PC-3 (cell line): ENCODE results near the gene TAF1B. TPM values are rescaled to one million over a fixed set of nuclear protein-coding genes. Genes with fewer than 3 reads are reported as not detected.
A peak's percentile ranks its signal among the peaks of the same experiment; 100 is the strongest.

Experiments used
- ATAC-seq: fragments of 200-7000 bp; cut with Tn5 transposase; 2 replicates; pipeline ENCODE4 v1.9.1; 2020; ENCODE audit warnings: mild to moderate bottlenecking, moderate library complexity
- BruUV-seq: library from RNA; stranded (reverse); fragments of 400-500 nt; replicated peaks from 2 replicates; lab custom pipeline; 2021; lab: Mats Ljungman, UMichigan
- CTCF ChIA-PET: fragments of 300-600 bp; sonication (Branson Sonifier 250); formaldehyde crosslinking; loops from one replicate; lab custom pipeline; 2022; ENCODE audit warnings: antibody characterized with exemption; lab: Charles Lee
- POLR2A ChIA-PET: fragments of 300-600 bp; sonication (Branson Sonifier 250); formaldehyde crosslinking; loops from one replicate; lab custom pipeline; 2022; ENCODE audit warnings: antibody characterized with exemption; ENCODE audit not compliant: unreplicated experiment; lab: Charles Lee
- DNase-seq: peaks from one replicate; pipeline ENCODE4 v3.0.0-alpha.2; 2015
- H2AFZ ChIP-seq: fragments of 300-600 bp; sonication (generic); 2 replicates; pipeline ENCODE4 v1.6.0; 2016; ENCODE audit warnings: antibody characterized with exemption, low read length
- H3F3A ChIP-seq: fragments of 300-600 bp; sonication (generic); one replicate; pipeline ENCODE4 v1.6.0; 2017; ENCODE audit warnings: antibody characterized with exemption, low read length, control low read depth, mild to moderate bottlenecking; ENCODE audit not compliant: unreplicated experiment
- H3K27ac ChIP-seq: fragments of 300-600 bp; sonication (generic); 2 replicates; pipeline ENCODE4 v1.5.1; 2016; ENCODE audit warnings: mild to moderate bottlenecking, low read length
- H3K27me3 ChIP-seq: fragments of 300-600 bp; sonication (generic); 2 replicates; pipeline ENCODE4 v1.6.1; 2016; ENCODE audit warnings: low read length, mixed read lengths
- H3K36me3 ChIP-seq: fragments of 300-600 bp; sonication (generic); 2 replicates; pipeline ENCODE4 v1.6.1; 2016; ENCODE audit warnings: low read depth, mixed run types, low read length, mixed read lengths
- H3K4me1 ChIP-seq: fragments of 300-600 bp; sonication (generic); 2 replicates; pipeline ENCODE4 v1.5.1; 2016; ENCODE audit warnings: low read length; ENCODE audit not compliant: insufficient read depth
- H3K4me2 ChIP-seq: fragments of 300-600 bp; sonication (generic); 2 replicates; pipeline ENCODE4 v1.6.0; 2016; ENCODE audit warnings: low read length
- H3K4me3 ChIP-seq: fragments of 300-600 bp; sonication (generic); 2 replicates; pipeline ENCODE4 v1.5.1; 2016; ENCODE audit warnings: mild to moderate bottlenecking, low read length, mixed read lengths
- H3K79me2 ChIP-seq: fragments of 300-600 bp; sonication (generic); 2 replicates; pipeline ENCODE4 v1.6.1; 2017; ENCODE audit warnings: low read length, mixed read lengths
- H3K9ac ChIP-seq: fragments of 300-600 bp; sonication (generic); 2 replicates; pipeline ENCODE4 v1.6.0; 2016; ENCODE audit warnings: mild to moderate bottlenecking, low read length
- H3K9me2 ChIP-seq: fragments of 300-600 bp; sonication (generic); replicated peaks from 2 replicates; pipeline ENCODE4 v1.6.1; 2016; ENCODE audit warnings: mixed run types, low read length, mixed read lengths
- H3K9me3 ChIP-seq: fragments of 300-600 bp; sonication (generic); 2 replicates; pipeline ENCODE4 v1.6.1; 2016; ENCODE audit warnings: low read length, mixed read lengths
- H4K20me1 ChIP-seq: fragments of 300-600 bp; sonication (generic); 2 replicates; pipeline ENCODE4 v1.6.1; 2016; ENCODE audit warnings: low read length, mixed read lengths
- EZH2 ChIP-seq: fragments of 300-600 bp; sonication (generic); IDR thresholded peaks from one replicate; pipeline ENCODE4 v1.6.1; 2017; ENCODE audit warnings: antibody characterized with exemption, mild to moderate bottlenecking, low read length; ENCODE audit not compliant: unreplicated experiment
- EZH2phosphoT487 ChIP-seq: fragments of 300-600 bp; sonication (generic); IDR thresholded peaks from 2 replicates; pipeline ENCODE4 v1.6.1; 2018; ENCODE audit warnings: mild to moderate bottlenecking, antibody characterized with exemption, low read length, borderline replicate concordance
- intact Hi-C: fragments of 100-400 bp; cut with micrococcal nuclease; formaldehyde crosslinking; loops from 2 replicates; pipeline ENCODE4 v1.9.0; 2023
- total RNA-seq: library from RNA; depleted of rRNA; stranded (reverse); fragments of >200 nt; gene quantifications from 2 replicates; pipeline ENCODE4 v1.2.3, GENCODE V29; 2014
- TF ChIP-seq, protein P1 (sequence below): fragments of 300-600 bp; sonication (generic); conservative IDR thresholded peaks from 2 replicates; pipeline ENCODE4 v1.5.1; 2017; ENCODE audit warnings: antibody characterized with exemption, low read depth, mild to moderate bottlenecking, low read length

The TAF1B gene
- total RNA-seq, 1 experiment from 2014 or later: 39.5 TPM

DNA sequence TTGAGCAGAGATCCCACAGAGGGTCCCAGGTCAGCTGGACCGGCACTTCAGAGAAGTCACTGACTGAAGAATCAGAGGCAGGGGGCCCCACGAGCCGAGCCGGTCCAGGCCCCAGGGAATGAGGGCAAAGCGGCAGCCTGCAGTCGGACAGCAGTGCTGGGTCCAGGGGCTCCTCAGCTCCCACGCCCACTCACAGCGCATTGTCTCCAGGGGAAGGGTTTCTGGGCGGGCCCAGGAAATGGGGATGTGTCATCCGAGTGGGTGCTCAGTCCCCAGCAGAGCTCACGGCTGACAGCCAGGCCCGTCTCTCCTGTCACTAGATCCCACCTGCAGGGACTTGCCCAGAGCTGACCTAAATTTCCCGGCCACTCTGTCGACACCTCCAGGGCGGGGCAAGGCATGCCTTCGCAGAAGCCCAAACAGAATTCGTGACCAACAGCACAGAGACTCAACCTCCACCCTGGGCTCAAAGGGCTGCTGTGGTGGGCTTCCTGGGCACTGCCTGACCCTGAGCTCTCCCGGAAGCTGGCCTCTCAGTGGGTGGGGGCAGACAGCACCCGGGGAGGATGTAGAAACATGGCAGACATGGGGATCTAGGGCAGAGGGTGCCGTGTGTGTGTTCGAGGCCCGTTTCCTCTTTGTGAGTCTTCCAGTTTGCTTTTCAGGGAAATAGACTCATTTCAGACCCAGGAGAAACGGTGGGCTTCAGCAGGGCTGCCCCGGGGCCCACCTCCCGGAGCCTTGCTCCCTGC, 42.1 kb upstream of the TAF1B start:
- Histone ChIP-seq H3K9ac (peak overlapping the region; percentile 78), H3K9me2 (no peaks in the 10 kb centered on the region), H3K4me3 (peak overlapping the region; percentile 31; the same call in 1 of the 2 replicates), H3F3A (no peaks in the 10 kb centered on the region), H3K36me3 (no peaks in the 10 kb centered on the region), H3K27me3 (no peaks in the 10 kb centered on the region), H3K4me2 (peak overlapping the region; percentile 78), H3K27ac (peak overlapping the region; percentile 97), H3K79me2 (no peaks in the 10 kb centered on the region), H4K20me1 (no peaks in the 10 kb centered on the region), H3K9me3 (no peaks in the 10 kb centered on the region), H2AFZ (peak overlapping the region; percentile 69), H3K4me1 (peaks cover 63% of the 10 kb centered on the region)
- peak; percentile 75 for DNase-seq
- BruUV-seq: no TSS peak
- TF ChIP-seq EZH2phosphoT487 (no peak), EZH2 (no peak)
- TF ChIP-seq, protein P1, sequence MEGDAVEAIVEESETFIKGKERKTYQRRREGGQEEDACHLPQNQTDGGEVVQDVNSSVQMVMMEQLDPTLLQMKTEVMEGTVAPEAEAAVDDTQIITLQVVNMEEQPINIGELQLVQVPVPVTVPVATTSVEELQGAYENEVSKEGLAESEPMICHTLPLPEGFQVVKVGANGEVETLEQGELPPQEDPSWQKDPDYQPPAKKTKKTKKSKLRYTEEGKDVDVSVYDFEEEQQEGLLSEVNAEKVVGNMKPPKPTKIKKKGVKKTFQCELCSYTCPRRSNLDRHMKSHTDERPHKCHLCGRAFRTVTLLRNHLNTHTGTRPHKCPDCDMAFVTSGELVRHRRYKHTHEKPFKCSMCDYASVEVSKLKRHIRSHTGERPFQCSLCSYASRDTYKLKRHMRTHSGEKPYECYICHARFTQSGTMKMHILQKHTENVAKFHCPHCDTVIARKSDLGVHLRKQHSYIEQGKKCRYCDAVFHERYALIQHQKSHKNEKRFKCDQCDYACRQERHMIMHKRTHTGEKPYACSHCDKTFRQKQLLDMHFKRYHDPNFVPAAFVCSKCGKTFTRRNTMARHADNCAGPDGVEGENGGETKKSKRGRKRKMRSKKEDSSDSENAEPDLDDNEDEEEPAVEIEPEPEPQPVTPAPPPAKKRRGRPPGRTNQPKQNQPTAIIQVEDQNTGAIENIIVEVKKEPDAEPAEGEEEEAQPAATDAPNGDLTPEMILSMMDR: no peak
- POLR2A ChIA-PET: interaction anchor here (0.6 to 0.7 kb wide), 2 partner anchors 83 to 380 kb away, joined by 3 read pairs; no protein-coding TSS in a partner anchor
- CTCF ChIA-PET: interaction anchor here (0.6 to 1.1 kb wide), 3 partner anchors 12 to 633 kb away, joined by 3 to 7 read pairs (median 3); partner anchors contain the start of gene TAF1B
- ATAC-seq: peak; percentile 58
- intact Hi-C loops: loop anchor here (1.0 to 5.0 kb wide), 3 partner anchors 41 to 151 kb away; partner anchors contain the start of genes GRHL1 and TAF1B

DNA sequence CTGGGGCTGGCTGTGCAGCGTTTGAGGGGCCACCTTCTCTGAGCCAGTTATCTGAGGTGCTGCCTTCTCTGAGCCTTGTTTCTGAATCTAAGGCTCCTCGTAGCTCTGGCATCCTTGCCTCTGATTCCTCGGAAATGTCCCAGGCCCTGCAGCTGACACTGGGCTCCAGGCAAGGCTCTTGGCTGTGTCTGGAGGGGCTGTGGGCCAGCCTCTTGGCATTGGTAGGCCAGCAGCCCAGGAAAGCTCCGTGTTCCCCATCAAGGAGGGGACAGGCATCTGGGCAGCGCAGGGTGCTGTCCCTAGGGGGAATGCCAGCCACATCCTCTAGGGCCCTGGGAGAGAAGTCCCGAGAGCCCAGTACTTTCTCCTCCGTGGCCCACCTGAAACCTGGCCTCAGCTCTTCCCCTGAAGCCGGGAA, 40.7 kb upstream of the TAF1B start:
- H3K4me2 ChIP-seq: peak overlapping the region; percentile 78; the same call in 1 of the 2 replicates
- BruUV-seq: no TSS peak
- H3K27me3 ChIP-seq: no peaks in the 10 kb centered on the region
- H2AFZ ChIP-seq: no peak overlapping the region
- peak overlapping the region; percentile 78; the same call in 1 of the 2 replicates for H3K9ac ChIP-seq
- H3K9me3 ChIP-seq: no peaks in the 10 kb centered on the region
- H3K9me2 ChIP-seq: no peaks in the 10 kb centered on the region
- ChIA-PET CTCF (interaction anchor here (1.3 kb wide), 1 partner anchor 32 kb away, joined by 3 read pairs; no protein-coding TSS in a partner anchor), POLR2A (no interaction called here)
- H3K4me1 ChIP-seq: peaks cover 60% of the 10 kb centered on the region
- no peak for TF ChIP-seq EZH2
- TF ChIP-seq, protein P1: no peak
- H3K4me3 ChIP-seq: no peak overlapping the region
- ATAC-seq: no peak
- no peaks in the 10 kb centered on the region for H3K36me3 ChIP-seq
- DNase-seq: no peak
- H3K79me2 ChIP-seq: no peaks in the 10 kb centered on the region
- intact Hi-C loops: loop anchor here (5.0 kb wide), 2 partner anchors 40 to 150 kb away; partner anchors contain the start of genes GRHL1 and TAF1B
- peak overlapping the region; percentile 97 for H3K27ac ChIP-seq
- no peaks in the 10 kb centered on the region for H3F3A ChIP-seq
- H4K20me1 ChIP-seq: no peaks in the 10 kb centered on the region
